ENCODE results near the gene USP38. TPM values are rescaled to one million over a fixed set of nuclear protein-coding genes. Genes with fewer than 3 reads are reported as not detected.

Gene USP38
- total and polyA plus RNA-seq, 2 of the 4 experiments (the other 2 are of a cell fraction), result 5.5 to 17.0 TPM

DNA sequence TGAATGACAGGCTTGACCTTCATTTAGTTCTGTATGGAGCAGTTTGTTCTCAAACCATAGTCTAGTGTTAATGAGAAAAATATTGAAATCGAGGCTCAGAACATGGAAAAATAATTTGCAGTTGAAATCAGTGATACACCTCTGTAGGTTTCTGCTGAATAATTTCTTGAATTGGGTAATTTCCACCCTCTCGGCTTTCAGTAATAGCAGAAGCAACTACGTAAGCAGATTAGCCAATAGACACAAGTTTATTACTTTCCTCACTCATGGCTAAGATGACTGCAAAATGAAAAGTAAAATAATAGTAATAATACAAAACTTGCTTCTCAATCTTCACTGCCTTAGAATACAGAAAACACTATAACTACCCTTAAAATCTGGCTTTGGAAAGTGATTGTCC is 46.0 kb downstream of the USP38 start:
- no peak overlapping the region for H2BK15ac ChIP-seq (ENCODE audit: low read depth, low read length)
- no peaks in the 10 kb centered on the region for H4K20me1 ChIP-seq (ENCODE audit: insufficient read depth, low read length)
- in situ Hi-C loops (cut with MboI; ENCODE audit: low sequenced_read_pairs) (no loop called here), dilution Hi-C loops (cut with HindIII; ENCODE audit: low sequenced_read_pairs, unreplicated experiment) (no loop called here), intact Hi-C loops (cut with micrococcal nuclease) (no loop called here)
- WGBS, 2 experiments (ENCODE audit: extremely low coverage in 2 of 2, insufficient read length in 1 of 2), result no CpG with 5 or more reads among the region's 3 CpGs
- H3K56ac ChIP-seq (ENCODE audit: extremely low read depth, insufficient read depth, low read length), result no peak overlapping the region
- no peak overlapping the region for H3K9ac ChIP-seq (ENCODE audit: low read depth, low read length)
- no peaks in the 10 kb centered on the region for H3K27me3 ChIP-seq (ENCODE audit: control insufficient read depth, insufficient read depth, low read length)
- H3K4me3 ChIP-seq (ENCODE audit: insufficient read depth, low read depth, low read length), result no peak overlapping the region
- ChIA-PET CTCF (no interaction called here), POLR2A (ENCODE audit: unreplicated experiment) (no interaction called here)
- H3K14ac ChIP-seq (replicated peaks; ENCODE audit: low read depth, low read length), result no peak overlapping the region
- no peak overlapping the region for H3K4me2 ChIP-seq (ENCODE audit: low read depth, low read length)
- no peak overlapping the region for H2BK20ac ChIP-seq (ENCODE audit: low read depth, low read length)
- BruUV-seq (replicated peaks), result no TSS peak
- H4K5ac ChIP-seq (ENCODE audit: low read depth, low read length), result no peak overlapping the region
- H3K79me1 ChIP-seq (ENCODE audit: low read depth in 1 of 2, low read length in 2 of 2), result no peaks in the 10 kb centered on the region
- H4K8ac ChIP-seq (ENCODE audit: low read depth in 2 of 2, low read length in 2 of 2), result no peak overlapping the region
- H2AK5ac ChIP-seq (ENCODE audit: low read depth, low read length), result no peak overlapping the region
- no peak overlapping the region for H2BK120ac ChIP-seq (ENCODE audit: low read depth, low read length)
- H3K36me3 ChIP-seq (ENCODE audit: control insufficient read depth, insufficient read depth, low read length), result no peaks in the 10 kb centered on the region
- H2AK9ac ChIP-seq (replicated peaks; ENCODE audit: low read depth, low read length, poor library complexity), result no peak overlapping the region
- no peak for TF ChIP-seq BHLHE40 (IDR thresholded peaks at IDR 0.05; ENCODE audit: low read depth, low read length)
- TF ChIP-seq, protein P1, sequence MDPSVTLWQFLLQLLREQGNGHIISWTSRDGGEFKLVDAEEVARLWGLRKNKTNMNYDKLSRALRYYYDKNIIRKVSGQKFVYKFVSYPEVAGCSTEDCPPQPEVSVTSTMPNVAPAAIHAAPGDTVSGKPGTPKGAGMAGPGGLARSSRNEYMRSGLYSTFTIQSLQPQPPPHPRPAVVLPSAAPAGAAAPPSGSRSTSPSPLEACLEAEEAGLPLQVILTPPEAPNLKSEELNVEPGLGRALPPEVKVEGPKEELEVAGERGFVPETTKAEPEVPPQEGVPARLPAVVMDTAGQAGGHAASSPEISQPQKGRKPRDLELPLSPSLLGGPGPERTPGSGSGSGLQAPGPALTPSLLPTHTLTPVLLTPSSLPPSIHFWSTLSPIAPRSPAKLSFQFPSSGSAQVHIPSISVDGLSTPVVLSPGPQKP (IDR thresholded peaks at IDR 0.05; ENCODE audit: borderline replicate concordance, low read depth, low read length), result no peak
- TF ChIP-seq FOS (IDR thresholded peaks at IDR 0.05; ENCODE audit: low read depth, low read length), result no peak
- no peak for TF ChIP-seq RCOR1 (IDR thresholded peaks at IDR 0.05; ENCODE audit: insufficient replicate concordance, low read length)
- no peak for TF ChIP-seq POLR2A (IDR thresholded peaks at IDR 0.05; ENCODE audit: low read depth, low read length)
- no peak for TF ChIP-seq MXI1 (IDR thresholded peaks at IDR 0.05; ENCODE audit: borderline replicate concordance, low read depth, low read length)
- no peak for TF ChIP-seq MAZ (IDR thresholded peaks at IDR 0.05; ENCODE audit: borderline replicate concordance, low read depth, low read length)
- TF ChIP-seq, protein P2, sequence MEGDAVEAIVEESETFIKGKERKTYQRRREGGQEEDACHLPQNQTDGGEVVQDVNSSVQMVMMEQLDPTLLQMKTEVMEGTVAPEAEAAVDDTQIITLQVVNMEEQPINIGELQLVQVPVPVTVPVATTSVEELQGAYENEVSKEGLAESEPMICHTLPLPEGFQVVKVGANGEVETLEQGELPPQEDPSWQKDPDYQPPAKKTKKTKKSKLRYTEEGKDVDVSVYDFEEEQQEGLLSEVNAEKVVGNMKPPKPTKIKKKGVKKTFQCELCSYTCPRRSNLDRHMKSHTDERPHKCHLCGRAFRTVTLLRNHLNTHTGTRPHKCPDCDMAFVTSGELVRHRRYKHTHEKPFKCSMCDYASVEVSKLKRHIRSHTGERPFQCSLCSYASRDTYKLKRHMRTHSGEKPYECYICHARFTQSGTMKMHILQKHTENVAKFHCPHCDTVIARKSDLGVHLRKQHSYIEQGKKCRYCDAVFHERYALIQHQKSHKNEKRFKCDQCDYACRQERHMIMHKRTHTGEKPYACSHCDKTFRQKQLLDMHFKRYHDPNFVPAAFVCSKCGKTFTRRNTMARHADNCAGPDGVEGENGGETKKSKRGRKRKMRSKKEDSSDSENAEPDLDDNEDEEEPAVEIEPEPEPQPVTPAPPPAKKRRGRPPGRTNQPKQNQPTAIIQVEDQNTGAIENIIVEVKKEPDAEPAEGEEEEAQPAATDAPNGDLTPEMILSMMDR (conservative IDR thresholded peaks at IDR 0.05; ENCODE audit: low read depth, low read length), result no peak
- no peak for TF ChIP-seq SMC3 (IDR thresholded peaks at IDR 0.05; ENCODE audit: low read depth, low read length)
- TF ChIP-seq RFX5 (IDR thresholded peaks at IDR 0.05; ENCODE audit: low read depth, low read length), result no peak
- no peak for TF ChIP-seq USF2 (IDR thresholded peaks at IDR 0.05; ENCODE audit: low read depth, low read length)
- no peak for TF ChIP-seq NFE2L2 (IDR thresholded peaks at IDR 0.05; ENCODE audit: low read depth, low read length)
- no peak for TF ChIP-seq CEBPB (IDR thresholded peaks at IDR 0.05; ENCODE audit: low read depth, low read length)
- no peak for TF ChIP-seq MAFK (IDR thresholded peaks at IDR 0.05; ENCODE audit: low read depth, low read length)
- TF ChIP-seq RAD21 (IDR thresholded peaks at IDR 0.05; ENCODE audit: low read length), result no peak
- no peak for TF ChIP-seq CHD1 (IDR thresholded peaks at IDR 0.05; ENCODE audit: low read depth, low read length)
- DNase-seq (no peak), ATAC-seq (ENCODE audit: low read depth) (no peak)
- no peak overlapping the region for H3K27ac ChIP-seq (ENCODE audit: insufficient read depth, low read length)
- H4K91ac ChIP-seq (ENCODE audit: insufficient read depth, low read depth, low read length), result no peak overlapping the region
- H3K9me3 ChIP-seq (ENCODE audit: control insufficient read depth, insufficient read depth, low read length), result no peaks in the 10 kb centered on the region
- H3K18ac ChIP-seq (ENCODE audit: low read depth, low read length), result no peak overlapping the region
- no peak overlapping the region for H3K4ac ChIP-seq (ENCODE audit: low read depth, low read length)
- 0 out of 2 replicates have a peak, but pooled peaks cover 3% of the 10 kb centered on the region for H3K9me1 ChIP-seq (ENCODE audit: insufficient read depth, low read length)
- H3K23ac ChIP-seq (ENCODE audit: low read depth, low read length), result no peak overlapping the region
- H2AFZ ChIP-seq (replicated peaks; ENCODE audit: low read length, poor library complexity), result no peak overlapping the region
- no peak overlapping the region for H2BK5ac ChIP-seq (ENCODE audit: low read depth, low read length, poor library complexity, severe bottlenecking)
- peaks cover 3% of the 10 kb centered on the region for H3K4me1 ChIP-seq (ENCODE audit: control insufficient read depth, insufficient read depth, low read length)

Measured in IMR-90 (cell line).